Embryonic facial prominence (tissue), 1 donor: Measurements from ENCODE around the gene CBX6.
A peak's percentile ranks its signal among the peaks of the same experiment; 100 is the strongest.

ENCODE experiments used
- DNase-seq: peaks from one replicate; pipeline ENCODE4 v3.0.0-alpha.2; 2016; ENCODE audit errors: extremely low spot score

Gene CBX6

DNA sequence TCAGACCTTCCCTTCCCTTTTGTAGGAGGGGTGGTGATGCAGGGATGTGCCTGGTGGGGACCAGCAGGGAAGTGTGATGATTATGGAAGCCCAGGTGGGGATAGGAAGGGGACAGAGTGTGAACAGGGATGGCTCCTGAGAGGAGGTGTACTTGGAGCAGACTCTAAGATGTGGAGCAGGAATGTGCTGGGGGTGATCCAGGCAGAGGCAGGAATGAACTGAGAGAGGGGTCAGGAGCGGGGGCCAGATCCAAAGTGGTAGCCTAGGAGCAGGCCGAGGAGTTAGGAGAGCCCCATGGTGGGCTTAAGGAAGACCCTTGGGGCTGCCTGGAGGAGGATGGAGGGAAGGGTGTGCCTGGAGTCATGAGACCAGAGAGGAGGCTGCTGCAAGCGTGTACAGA lies 31.9 kb downstream of the CBX6 start:
- no peak for DNase-seq

DNA sequence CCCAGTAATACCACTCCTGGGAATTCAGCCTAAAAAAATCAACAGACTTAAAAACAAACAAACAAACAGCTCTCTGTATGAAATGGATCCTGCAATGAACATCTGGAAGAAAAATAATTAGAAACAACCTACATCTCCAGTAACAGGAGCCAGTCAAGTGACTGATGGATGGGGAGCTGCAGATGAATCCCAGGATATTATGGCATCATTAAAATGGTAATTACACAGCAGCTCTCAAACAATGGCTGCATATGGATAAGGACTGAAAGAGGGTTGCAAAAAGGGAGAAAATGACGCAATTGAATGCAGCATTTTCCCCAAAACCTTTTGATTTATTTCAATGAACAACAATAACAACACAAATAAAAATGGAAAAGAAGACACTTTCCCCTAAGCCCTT lies 32.3 kb downstream of the CBX6 start:
- DNase-seq, result no peak

DNA sequence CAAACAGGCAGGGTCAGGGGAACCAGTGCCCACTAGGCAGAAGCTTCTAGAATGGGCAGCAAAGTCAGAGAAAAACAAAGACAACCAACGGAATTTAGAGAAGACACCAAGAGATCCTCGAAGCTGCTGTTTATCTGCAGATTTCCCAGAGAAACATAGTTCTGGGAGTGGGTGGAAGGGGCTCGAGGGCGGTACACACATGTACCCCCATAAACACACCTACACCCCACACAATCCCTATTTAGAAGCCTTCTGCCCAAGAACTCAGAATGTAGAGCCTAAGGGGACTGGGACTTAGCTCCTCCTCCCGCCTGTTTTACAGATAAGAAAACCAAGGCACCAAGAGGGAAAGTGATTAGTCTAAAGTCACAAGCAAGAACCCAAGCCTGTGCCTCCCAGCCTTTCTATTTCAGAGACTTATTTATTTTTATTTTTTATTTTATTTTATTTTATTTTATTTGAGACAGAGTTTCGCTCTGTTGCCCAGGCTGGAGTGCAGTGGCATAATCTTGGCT lies 34.5 kb downstream of the CBX6 start:
- no peak for DNase-seq

DNA sequence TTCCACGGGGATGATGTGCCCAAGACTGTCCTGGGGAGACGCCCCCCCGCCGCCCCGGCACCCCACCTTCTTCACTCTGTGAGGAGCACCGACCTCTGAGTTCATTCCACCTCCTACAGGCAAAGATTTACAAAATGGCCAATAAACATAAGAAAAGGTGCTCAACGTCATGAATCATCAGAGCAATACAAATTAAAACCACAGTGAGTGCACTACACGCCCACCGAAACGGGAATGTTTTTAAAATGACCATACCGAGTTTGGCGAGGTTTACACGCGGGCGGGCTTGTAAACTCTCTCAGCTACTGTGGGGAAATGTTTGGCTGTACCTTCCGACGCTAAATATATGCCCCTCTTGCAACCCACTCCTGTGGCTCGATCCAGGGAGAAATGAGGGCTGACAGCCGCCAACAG lies 36.1 kb downstream of the CBX6 start:
- DNase-seq, result no peak

DNA sequence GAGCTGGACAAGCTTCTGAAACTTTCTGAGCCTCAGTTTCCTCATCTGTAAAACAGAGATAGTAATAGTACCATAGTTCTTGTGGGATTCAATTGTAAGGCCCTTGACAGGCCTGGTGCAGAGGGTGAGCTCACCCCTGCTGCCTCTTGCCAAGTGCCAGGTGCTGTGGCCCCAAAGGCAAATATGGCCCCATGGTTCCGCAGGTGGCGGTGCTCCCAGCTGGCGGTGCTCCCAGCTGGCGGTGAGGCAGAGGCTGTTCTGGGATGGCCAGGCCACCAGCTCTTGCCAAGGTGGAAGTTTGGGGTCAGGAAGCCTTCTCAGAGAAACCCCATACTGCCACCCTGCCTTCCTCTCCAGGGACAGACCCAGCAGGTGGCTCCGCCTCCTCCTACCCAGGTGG lies 37.0 kb downstream of the CBX6 start:
- no peak for DNase-seq

DNA sequence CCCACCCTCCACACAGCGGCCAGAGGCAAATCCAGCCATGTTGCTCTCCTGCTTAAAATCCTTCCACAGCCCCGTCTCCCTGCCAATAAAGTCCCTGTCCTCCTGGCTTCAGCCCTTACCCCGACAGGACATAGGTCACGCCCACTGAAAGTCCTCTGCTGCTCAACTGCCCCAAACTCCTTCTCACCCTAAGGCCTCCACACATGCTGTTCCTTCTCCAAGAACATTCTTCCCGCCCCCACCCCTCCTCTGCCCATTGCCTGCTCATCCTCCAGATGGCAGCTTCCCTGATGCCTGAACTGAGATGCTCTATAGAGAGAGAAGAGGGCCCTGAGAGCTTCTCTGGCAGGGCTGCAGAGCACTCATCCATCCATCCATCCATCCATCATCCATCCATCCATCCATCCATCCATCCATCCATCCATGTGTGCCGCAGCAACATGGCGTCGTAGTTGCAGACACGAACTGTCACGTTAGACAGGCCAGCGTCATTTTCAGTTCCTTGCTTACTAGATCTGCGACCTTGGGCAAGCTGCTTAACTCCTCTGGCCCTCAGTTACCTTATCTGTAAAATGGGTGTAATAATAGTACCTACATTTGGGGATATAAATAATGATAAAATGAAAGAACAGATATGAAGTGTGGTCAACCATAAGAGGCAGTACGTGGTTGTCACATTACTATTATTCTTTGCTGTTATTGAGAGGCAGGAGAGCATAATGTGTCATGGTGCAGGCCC lies 37.6 kb downstream of the CBX6 start:
- DNase-seq, result no peak

DNA sequence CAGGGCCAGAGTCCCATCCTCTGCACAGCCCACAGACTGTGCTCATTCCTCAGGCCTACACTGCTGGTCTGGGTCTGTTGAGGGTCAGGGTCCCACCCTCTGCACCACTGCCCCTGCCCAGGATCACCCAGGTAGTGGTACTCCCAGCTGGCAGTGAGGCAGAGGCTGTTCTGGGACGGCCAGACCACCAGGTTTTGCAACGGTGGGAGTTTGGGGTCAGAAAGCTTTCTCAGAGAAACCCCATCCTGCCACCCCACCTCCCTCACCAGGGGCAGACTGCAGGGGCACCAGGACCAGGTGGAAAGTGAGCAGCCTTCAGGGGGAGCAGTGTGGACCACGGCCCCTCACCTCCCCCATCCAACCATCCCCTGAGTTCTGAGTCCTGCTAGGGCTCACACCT lies 39.0 kb downstream of the CBX6 start:
- no peak for DNase-seq

DNA sequence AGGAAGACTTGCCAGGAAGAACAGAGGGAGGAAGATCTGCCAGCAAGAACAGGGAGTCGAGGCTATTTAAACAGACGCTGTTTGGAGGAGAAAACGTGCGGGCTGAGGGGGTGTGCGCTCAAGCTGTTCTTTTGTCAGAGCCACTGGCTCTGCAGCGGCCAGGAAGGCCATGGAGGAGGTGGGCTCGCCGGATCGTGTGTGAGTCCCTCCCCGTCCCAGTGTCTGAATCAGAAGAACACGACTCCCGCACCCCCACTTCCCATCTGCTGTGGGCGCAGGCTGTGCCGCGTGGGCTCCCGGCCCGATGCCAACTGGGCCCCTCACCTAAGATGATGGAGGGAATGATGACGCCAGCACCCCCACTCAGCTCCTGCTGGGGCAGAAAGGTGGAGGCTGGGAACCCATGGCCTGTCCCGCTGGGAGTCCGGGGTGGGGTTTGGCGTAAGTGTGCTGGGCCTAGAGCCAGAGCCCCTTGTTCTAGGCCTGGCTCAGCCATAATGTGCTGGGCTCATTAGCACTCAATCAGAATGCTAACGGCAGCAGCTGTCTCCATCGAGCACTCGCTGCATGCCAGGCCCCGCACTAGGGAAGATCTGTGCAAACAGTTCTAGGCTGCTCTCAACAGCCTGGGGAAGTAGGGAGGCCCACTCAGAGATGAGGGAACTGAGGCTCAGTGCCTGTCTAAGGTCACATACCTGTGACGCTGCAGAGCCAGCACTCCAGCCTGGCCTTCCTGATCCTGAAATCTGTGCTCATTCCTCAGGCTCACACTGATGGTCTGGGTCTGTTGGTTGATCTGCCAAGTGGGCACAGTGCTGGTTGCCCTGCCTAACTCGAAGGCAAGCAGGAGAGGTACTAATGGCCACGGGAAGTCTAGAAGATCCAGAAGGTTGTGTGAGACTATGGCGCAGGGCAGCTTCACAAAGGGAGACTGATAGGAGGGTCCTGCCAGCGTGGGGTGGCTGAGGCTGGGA lies 39.7 kb downstream of the CBX6 start:
- DNase-seq, result no peak

DNA sequence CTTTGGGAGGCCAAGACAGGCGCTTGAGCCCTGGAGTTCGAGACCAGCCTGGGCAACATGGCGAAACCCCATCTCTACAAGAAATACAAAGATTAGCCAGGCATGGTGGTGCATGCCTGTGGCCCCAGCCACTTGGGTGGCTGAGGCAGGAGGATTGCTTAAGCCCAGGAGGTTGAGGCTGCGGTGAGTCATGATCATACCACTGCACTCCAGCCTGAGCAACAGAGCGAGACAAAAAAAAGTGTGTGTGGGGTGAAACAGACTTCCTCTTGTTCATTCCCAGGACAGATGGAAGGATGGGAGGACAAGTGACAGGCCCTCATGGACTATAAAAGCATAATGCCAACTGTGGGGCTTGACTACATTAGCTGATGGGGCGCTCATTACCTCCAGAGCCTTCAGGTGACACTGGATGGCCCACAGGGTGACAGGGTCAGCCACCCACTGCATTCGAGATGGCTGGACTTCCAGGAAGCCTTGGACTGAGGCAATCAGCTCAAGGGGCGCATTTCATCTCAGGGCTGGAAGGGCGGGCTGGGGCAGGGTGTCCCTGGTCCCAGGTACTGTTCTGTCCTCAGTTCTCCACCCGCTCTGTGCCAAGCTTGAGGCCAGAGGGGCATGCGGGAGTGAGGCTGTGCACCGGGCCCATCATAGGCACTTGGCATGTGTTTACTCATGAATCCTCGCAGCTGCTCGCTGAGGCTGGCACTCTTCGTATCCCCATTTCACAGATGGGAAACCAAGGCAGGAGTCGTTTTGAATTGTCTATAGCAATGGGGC lies 40.7 kb downstream of the CBX6 start:
- no peak for DNase-seq

DNA sequence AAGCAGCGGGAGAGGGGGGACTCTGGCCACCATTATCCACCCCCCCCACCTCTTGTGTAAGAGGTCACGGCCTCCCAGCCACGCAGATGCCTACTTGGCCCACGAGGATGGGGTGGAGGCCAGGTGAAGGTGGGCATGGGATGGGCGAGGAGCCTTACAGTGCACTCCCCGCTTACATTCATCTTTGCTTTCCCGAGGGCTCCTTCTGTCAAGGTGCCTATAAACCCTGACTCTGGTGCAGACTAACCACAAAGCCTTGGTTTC lies 41.2 kb downstream of the CBX6 start:
- DNase-seq, result no peak

DNA sequence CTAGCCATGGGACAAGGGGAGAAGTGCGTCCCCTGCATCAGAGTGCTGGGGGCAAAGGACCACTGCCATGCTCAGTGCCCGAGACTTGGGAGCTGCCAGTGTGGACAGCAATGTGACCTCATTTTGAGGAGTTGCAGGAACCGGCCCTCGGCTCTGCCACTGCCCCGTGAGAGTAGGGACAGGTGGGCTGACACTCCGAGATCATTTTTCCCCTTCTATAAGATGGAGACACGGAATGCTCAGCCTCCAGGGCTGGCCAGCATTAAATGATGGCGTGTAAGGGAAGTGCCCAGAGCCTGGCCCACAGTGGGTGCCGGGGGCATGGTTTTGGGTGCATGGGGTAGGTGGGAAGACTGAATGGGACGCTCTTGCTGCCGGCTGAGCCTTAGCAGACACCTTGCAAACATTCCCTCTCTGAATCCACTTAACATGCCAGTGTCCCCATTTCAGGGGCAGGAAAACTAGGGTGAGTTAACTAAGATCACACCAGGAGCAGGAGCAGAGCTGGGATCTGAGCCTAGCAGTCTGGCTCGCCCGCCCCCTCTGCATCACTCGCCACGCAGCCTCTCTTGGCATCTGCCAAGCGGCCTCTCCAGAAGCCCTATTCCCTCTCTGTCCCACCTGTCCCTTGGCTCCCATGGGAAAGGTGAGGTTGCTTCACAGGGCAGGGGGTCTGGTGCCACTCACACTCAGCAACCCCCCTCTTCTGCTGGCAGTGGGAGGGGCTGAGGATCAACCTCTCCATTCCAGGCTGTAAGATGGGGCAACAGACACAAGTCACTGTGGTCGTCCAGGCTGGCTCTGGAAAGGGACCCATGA lies 41.8 kb downstream of the CBX6 start:
- no peak for DNase-seq

DNA sequence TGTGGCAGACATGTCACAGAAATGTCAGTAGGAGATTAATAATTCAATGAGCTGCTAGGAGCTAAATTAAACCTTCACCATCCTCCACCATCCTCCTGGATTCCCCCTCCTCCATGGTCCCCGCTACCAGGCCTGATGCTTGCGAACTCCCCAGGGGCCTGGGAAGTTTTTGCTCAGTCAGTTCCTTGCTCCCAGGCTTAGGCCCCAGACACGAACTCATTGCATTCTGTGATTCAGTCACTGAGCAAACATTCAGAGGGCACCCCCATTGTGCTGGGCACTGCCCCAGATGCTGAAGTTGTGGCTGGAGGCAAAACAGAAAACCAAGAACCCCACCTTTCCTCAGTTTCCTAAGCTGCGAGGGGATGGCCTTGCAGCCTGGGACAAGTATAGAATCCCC lies 42.5 kb downstream of the CBX6 start:
- DNase-seq, result no peak

DNA sequence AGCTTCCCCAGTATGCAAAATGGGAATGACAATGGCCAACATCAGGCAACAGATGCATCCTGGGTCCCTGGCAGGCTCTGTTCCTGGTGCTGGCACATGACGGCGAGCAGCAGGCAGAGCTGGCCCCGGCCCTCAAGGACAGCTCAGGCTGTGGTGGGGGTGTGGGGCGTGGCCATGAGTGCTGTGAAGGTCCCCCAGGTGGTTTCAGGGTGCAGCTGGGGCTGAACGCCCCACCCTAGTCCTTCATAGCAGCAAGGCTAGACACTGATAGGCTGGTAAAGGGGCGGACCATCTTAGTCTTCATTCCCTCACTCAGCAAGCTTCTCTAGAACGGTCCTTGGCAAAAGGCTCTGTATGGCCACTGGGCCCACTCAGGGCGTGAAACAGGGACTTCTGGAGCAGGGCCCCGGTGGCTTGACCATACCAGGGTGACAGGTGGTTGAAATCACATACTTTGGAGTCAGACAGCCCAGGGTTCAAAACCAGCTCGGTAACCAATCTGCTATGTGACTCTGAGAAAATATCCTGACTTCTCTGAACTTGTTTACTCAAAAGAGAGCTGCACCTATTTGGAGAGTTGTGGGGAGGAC lies 43.3 kb downstream of the CBX6 start:
- DNase-seq, result no peak

DNA sequence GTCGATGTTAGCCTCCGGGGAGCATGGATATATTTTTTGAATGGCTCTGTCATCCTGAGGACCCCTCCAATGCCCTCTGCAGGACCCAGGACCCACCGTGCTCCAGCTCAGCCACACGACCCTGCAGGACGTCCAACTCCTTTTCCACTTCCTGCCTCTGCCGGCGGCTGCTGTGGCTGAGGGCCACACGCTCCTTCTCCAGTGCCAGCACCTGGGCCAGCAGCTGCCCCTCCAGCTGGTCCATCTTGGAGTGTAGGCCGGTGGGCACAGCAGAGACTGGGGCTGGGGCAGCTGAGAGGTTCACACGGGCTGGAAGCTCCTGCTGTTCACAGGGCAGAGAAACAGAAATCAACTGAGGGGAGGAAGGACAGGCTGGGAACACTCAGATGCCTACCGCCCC lies 43.8 kb downstream of the CBX6 start:
- no peak for DNase-seq

DNA sequence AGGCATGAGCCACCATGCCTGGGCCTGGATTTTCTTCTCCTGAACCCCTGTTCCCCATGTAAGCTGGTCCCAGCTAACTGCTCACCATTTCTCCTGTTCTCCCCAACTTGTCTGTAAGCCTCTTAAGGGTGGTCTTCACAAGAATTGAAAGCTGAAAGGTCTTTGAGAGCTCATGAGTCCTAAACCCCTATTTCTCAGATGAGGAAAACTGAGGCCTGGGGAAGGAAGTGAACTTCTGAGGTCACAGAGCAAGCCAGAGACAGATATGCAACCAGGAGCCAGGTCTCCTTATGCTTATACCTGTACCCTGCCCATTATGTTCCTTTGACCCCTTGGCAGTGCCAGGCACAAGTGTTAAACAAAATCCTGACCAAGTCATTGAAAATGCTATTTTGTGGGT lies 44.5 kb downstream of the CBX6 start:
- no peak for DNase-seq

DNA sequence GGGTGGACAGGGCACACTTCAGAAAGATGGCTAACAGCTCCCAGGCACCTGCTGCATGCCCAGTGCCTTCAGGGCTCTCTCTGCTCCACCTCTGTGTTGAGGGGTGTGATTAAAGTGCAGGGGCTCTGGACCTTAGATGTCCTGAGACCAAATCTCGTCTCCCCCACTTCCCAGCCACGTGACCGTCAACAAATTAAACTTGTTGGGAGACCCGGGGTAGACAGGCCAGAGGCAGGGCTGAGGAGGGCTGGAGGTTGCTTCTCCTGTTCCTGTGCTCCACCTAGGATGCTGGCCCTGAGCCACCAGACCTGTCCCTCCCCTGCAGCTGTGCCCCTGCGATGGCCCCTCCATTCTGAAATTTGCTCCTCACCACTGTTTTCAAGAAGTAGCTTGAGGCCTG lies 45.2 kb downstream of the CBX6 start:
- DNase-seq, result no peak

DNA sequence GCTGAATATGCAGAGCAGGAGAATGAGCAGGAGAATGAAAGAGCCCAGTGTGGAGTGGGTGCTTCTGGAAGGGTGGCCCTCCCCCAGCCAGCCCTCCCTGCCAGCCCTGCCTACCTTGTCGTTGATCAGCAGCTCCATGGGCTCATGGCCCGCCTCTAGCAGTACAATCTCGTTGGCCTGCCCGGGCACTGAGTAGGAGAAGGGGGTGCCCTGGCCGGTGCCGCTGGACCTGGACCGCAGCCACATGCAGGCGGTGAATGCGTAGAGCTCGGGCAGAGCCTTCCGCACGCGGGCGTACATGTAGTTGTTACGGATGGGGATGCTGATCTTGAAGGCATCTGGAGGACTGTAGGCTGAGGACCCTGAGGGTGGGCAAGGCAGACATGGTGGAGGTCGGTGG lies 45.6 kb downstream of the CBX6 start:
- no peak for DNase-seq

DNA sequence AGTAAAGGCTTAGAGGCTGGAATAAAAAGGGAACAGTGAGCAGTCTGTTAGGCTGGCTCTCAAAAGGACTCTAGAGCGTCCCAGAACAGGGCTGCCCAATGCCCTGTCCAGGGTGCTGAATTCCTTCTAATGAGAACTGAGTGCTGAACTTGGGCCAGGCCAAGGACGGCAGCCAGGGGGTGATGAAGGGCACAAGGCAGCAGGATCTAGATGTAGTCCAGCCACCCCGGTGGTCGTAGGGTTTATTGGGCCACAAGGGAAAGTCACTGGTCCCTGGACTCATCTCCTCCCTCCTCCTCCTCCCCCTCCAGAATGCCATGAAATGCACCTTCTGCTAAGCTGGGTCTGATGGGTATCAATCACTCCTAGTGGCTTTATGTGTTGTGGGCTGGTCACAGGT lies 47.4 kb downstream of the CBX6 start:
- peak; percentile 41 for DNase-seq

DNA sequence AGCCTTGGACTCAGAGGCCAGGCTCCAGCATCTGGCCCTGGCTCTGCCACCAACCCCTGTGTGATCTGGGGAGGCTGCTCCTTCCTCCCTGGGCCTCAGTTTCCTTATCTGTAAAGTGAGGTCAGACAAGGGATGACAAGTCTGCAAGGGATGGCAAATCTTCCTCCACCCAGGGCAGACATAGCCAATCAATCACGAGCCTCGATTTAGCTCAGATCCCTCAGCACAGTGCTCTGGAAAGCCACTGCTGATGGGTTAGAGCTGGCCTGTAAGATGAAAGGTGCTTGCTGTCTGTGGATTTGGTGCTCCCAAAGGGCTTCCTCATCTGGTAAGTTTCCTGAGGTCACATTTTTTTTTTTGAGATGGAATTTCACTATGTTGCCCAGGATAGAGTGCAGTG lies 48.4 kb downstream of the CBX6 start:
- DNase-seq, result no peak

DNA sequence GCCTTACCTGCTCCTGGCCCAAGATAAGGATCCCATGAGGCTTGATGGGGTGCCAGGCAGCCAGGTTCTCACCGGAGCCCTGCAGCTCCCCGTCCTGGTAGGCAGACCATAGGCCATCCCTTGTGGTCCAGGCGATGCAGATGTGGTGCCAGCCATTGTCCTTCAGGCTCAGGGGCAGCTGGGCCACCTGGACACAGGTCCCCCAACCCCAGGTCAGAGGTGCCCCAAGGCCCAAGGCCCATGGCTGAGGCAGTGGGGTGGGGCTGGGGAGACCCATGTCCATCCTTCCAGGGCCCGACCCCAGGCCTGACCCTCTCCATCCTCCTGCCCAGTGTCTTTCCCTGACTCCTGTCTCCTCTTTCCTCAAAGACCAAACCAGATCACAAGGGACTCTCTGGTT lies 48.9 kb downstream of the CBX6 start:
- no peak for DNase-seq

DNA sequence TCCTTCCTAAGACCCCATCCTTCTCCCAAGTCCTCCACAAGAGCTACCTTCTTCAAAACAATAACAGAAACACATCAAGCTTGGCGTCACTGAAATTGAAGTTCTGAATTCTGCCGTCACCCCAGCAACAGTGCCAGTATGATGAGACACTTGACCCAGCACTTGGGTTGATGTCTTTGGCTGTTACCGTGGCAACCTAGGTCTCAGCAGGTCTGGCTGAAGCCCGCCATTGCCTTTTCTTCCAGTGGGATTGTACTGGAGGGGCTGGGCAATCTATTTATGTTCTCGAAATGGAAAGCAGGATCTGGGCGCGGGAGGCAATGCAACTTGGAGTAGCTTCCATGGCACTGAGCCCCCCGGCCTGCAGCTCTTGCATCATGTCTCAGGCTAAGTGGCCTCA lies 52.0 kb downstream of the CBX6 start:
- no peak for DNase-seq
